SU-DHL-6 (cell line): ENCODE measurements around the gene DOC2B.

Experiments used
- CTCF ChIP-seq: fragments of 200-600 bp; sonication (generic); IDR thresholded peaks from one replicate; pipeline ENCODE4 v1.5.1; 2017; ENCODE audit warnings: antibody characterized with exemption, mild to moderate bottlenecking, low read length, moderate library complexity; ENCODE audit not compliant: insufficient read depth, poor library complexity, severe bottlenecking
- EZH2phosphoT487 ChIP-seq: fragments of 200-600 bp; sonication (generic), shearing (Covaris generic); conservative IDR thresholded peaks from 2 replicates; pipeline ENCODE4 v1.6.1; 2018; ENCODE audit warnings: mild to moderate bottlenecking, antibody characterized with exemption, low read length, moderate library complexity, mixed read lengths

GRCh38 chr17:189444-189843 lies 8.0 kb upstream of the DOC2B start:
- TF ChIP-seq CTCF = no peak
- no peak for TF ChIP-seq EZH2phosphoT487
